SK-N-SH (cell line): ENCODE results near the gene SPTBN1. TPM values are rescaled to one million over a fixed set of nuclear protein-coding genes. Genes with fewer than 3 reads are reported as not detected.

Experiments
- CTCF ChIA-PET: fragments of 300-600, 350-600 bp; formaldehyde crosslinking; extraction: SDS; loops from one replicate; lab custom pipeline; 2021; lab: Yijun Ruan, JAX
- POLR2A ChIA-PET: fragments of 350-600 bp; sonication (Branson Sonifier 250); formaldehyde crosslinking; extraction: SDS; loops from one replicate; lab custom pipeline; 2020; ENCODE audit warnings: antibody characterized with exemption, inconsistent platforms; lab: Yijun Ruan, JAX
- DNase-seq: peaks from one replicate; pipeline ENCODE4 v3.0.0; 2012
- H2AFZ ChIP-seq: fragments of 200-600 bp; sonication (generic); 2 replicates; pipeline ENCODE4 v1.8.1; 2016; ENCODE audit warnings: antibody characterized with exemption, mild to moderate bottlenecking, low read depth
- H3F3A ChIP-seq: fragments of 200-600 bp; sonication (generic); replicated peaks from 2 replicates; pipeline ENCODE3; 2016; ENCODE audit warnings: antibody characterized with exemption, mild to moderate bottlenecking; ENCODE audit not compliant: insufficient read depth
- H3K27ac ChIP-seq, 2 experiments: fragments of 200-500 bp in 1 of 2; fragments of 200-600 bp in 1 of 2; sonication (Bioruptor generic) in 1 of 2; sonication (generic), shearing (Covaris generic) in 1 of 2; 2 replicates each; pipeline versions ENCODE4 v1.5.1 to v1.6.1; 2014 to 2016; ENCODE audit warnings: low read depth in 2 of 2, inconsistent platforms in 1 of 2, low read length in 1 of 2, mild to moderate bottlenecking in 1 of 2, mixed read lengths in 1 of 2
- H3K27me3 ChIP-seq: fragments of 200-600 bp; sonication (generic), shearing (Covaris generic); 2 replicates; pipeline ENCODE4 v1.6.1; 2016; ENCODE audit warnings: mixed run types; ENCODE audit not compliant: insufficient read depth
- H3K36me3 ChIP-seq, 2 experiments: fragments of 200-500 bp in 1 of 2; fragments of 200-600 bp in 1 of 2; sonication (Bioruptor generic) in 1 of 2; sonication (generic) in 1 of 2; replicated peaks in 1 of 2; 2 replicates each; pipeline versions ENCODE3 to v1.5.1; 2014 to 2016; ENCODE audit warnings: low read length in 1 of 2, mild to moderate bottlenecking in 1 of 2; ENCODE audit not compliant: insufficient read depth in 2 of 2, control insufficient read depth in 1 of 2
- H3K4me1 ChIP-seq, 2 experiments: fragments of 200-500 bp in 1 of 2; fragments of 200-600 bp in 1 of 2; sonication (Bioruptor generic) in 1 of 2; sonication (generic), shearing (Covaris generic) in 1 of 2; 2 replicates each; pipeline versions ENCODE4 v1.5.1 to v1.6.1; 2014 to 2016; ENCODE audit warnings: low read depth in 1 of 2, low read length in 1 of 2, mixed run types in 1 of 2; ENCODE audit not compliant: insufficient read depth in 2 of 2, control insufficient read depth in 1 of 2
- H3K4me2 ChIP-seq: fragments of 200-600 bp; sonication (generic), shearing (Covaris generic); 2 replicates; pipeline ENCODE4 v1.6.1; 2017; ENCODE audit warnings: mixed run types
- H3K4me3 ChIP-seq, 2 experiments: fragments of 200-500 bp in 1 of 2; fragments of 200-600 bp in 1 of 2; sonication (Bioruptor generic) in 1 of 2; sonication (generic), shearing (Covaris generic) in 1 of 2; 2 replicates each; pipeline versions ENCODE4 v1.5.1 to v1.8.1; 2014 to 2016; ENCODE audit warnings: low read depth in 2 of 2, inconsistent platforms in 1 of 2, low read length in 1 of 2, mild to moderate bottlenecking in 1 of 2, mixed read lengths in 1 of 2, moderate library complexity in 1 of 2
- H3K79me2 ChIP-seq: fragments of 200-600 bp; sonication (generic); 2 replicates; pipeline ENCODE4 v1.8.1; 2017; ENCODE audit warnings: mild to moderate bottlenecking; ENCODE audit not compliant: insufficient read depth
- H3K9ac ChIP-seq: fragments of 200-600 bp; sonication (generic); 2 replicates; pipeline ENCODE4 v1.6.1; 2017; ENCODE audit warnings: mixed run types
- H3K9me2 ChIP-seq: fragments of 200-600 bp; sonication (generic); 2 replicates; pipeline ENCODE4 v1.6.1; 2017; ENCODE audit warnings: mixed run types
- H3K9me3 ChIP-seq: fragments of 200-600 bp; sonication (generic); 2 replicates; pipeline ENCODE4 v1.6.1; 2017; ENCODE audit warnings: mixed run types, mild to moderate bottlenecking, moderate library complexity
- H4K20me1 ChIP-seq: fragments of 200-600 bp; sonication (generic); 2 replicates; pipeline ENCODE4 v1.6.1; 2017; ENCODE audit warnings: mild to moderate bottlenecking, mixed run types; ENCODE audit not compliant: insufficient read depth
- CHD2 ChIP-seq: fragments of 150-350 bp; IDR thresholded peaks from 2 replicates; pipeline ENCODE4 v1.6.1; 2018; ENCODE audit warnings: low read length; ENCODE audit not compliant: partially characterized antibody
- CTCF ChIP-seq: fragments of 200-600 bp; sonication (generic); IDR thresholded peaks from 2 replicates; pipeline ENCODE4 v1.6.1; 2017; ENCODE audit warnings: antibody characterized with exemption, mild to moderate bottlenecking, moderate library complexity
- ELF1 ChIP-seq: IDR thresholded peaks from 2 replicates; pipeline ENCODE4 v1.4.0; 2012
- FOSL2 ChIP-seq: IDR thresholded peaks from 2 replicates; pipeline ENCODE4 v1.4.0; 2012; ENCODE audit warnings: low read depth, mild to moderate bottlenecking, moderate library complexity, borderline replicate concordance
- FOXJ3 ChIP-seq: sonication (generic); formaldehyde crosslinking; IDR thresholded peaks from 2 replicates; pipeline ENCODE4 v1.5.1; 2020; ENCODE audit warnings: mild to moderate bottlenecking, missing genetic modification reagents
- GABPA ChIP-seq: IDR thresholded peaks from 2 replicates; pipeline ENCODE4 v1.4.0; 2012; ENCODE audit warnings: low read depth, mild to moderate bottlenecking
- MAX ChIP-seq: IDR thresholded peaks from 2 replicates; pipeline ENCODE4 v1.4.0; 2012; ENCODE audit warnings: low read depth
- MXI1 ChIP-seq: IDR thresholded peaks from 2 replicates; pipeline ENCODE4 v1.6.1; 2012; ENCODE audit warnings: mild to moderate bottlenecking, low read depth, low read length, improper control_type of control experiment
- NFIC ChIP-seq: IDR thresholded peaks from 2 replicates; pipeline ENCODE4 v1.4.0; 2012; ENCODE audit warnings: borderline replicate concordance
- NRF1 ChIP-seq: IDR thresholded peaks from 2 replicates; pipeline ENCODE4 v1.6.1; 2012; ENCODE audit warnings: low read depth, mild to moderate bottlenecking, low read length
- POLR2AphosphoS5 ChIP-seq: IDR thresholded peaks from 2 replicates; pipeline ENCODE4 v1.6.1; 2012; ENCODE audit warnings: low read depth, low read length
- RCOR1 ChIP-seq: fragments of 150-350 bp; IDR thresholded peaks from 2 replicates; pipeline ENCODE4 v1.6.1; 2017; ENCODE audit warnings: antibody characterized with exemption, low read length
- RFX5 ChIP-seq: IDR thresholded peaks from 2 replicates; pipeline ENCODE4 v1.6.1; 2012; ENCODE audit warnings: mild to moderate bottlenecking, improper control_type of control experiment, low read length
- RXRA ChIP-seq: IDR thresholded peaks from 2 replicates; pipeline ENCODE4 v1.4.0; 2012; ENCODE audit warnings: low read depth, mild to moderate bottlenecking, borderline replicate concordance
- SIN3A ChIP-seq: IDR thresholded peaks from 2 replicates; pipeline ENCODE4 v1.6.1; 2012; ENCODE audit warnings: low read depth, mild to moderate bottlenecking, low read length, moderate library complexity, borderline replicate concordance
- TCF12 ChIP-seq: IDR thresholded peaks from 2 replicates; pipeline ENCODE4 v1.4.0; 2012
- USF2 ChIP-seq: fragments of 150-350 bp; IDR thresholded peaks from 2 replicates; pipeline ENCODE4 v1.6.1; 2017; ENCODE audit warnings: antibody characterized with exemption, low read length, low read depth, borderline replicate concordance
- YY1 ChIP-seq: IDR thresholded peaks from 2 replicates; pipeline ENCODE4 v1.4.0; 2012; ENCODE audit warnings: low read depth, mild to moderate bottlenecking
- WGBS: methylation state at CpG from one replicate; pipeline ENCODE4 v1.1.6; 2017; ENCODE audit warnings: low lambda C conversion rate; 5-methylcytosine and 5-hydroxymethylcytosine counted together
- polyA plus RNA-seq, 3 experiments: library from polyadenylated mRNA; depleted of rRNA; stranded (reverse); fragments of >200 nt; gene quantifications; 2 replicates each; pipeline ENCODE4 v1.2.3, GENCODE V29; 2012

SPTBN1 gene
- polyA plus RNA-seq, 1 of the 3 experiments (the other 2 are of a cell fraction): 29.1 TPM

- DNase-seq: no peak
- H3K4me3 ChIP-seq: no peak overlapping the region
- H3K79me2 ChIP-seq: no peaks in the 10 kb centered on the region
- H3F3A ChIP-seq: peaks cover 17% of the 10 kb centered on the region
- H3K4me1 ChIP-seq: peaks cover 2 to 26% of the 10 kb centered on the region in 2 experiments; a peak in 3 of 4 replicates
- H2AFZ ChIP-seq: no peak overlapping the region
- ChIA-PET POLR2A (no interaction called here), CTCF (interaction anchor here (1.1 kb wide), 2 partner anchors 9 to 564 kb away, joined by 3 to 4 read pairs; no protein-coding TSS in a partner anchor)
- no peak for TF ChIP-seq SIN3A
- no peak for TF ChIP-seq NFIC
- no peak for TF ChIP-seq MXI1
- no peak for TF ChIP-seq ELF1
- TF ChIP-seq CHD2: no peak
- TF ChIP-seq MAX: no peak
- TF ChIP-seq FOXJ3 (CRISPR knock-in tag): no peak
- TF ChIP-seq CTCF: no peak
- TF ChIP-seq POLR2AphosphoS5: no peak
- TF ChIP-seq RFX5: no peak
- no peak for TF ChIP-seq RCOR1
- TF ChIP-seq NRF1: no peak
- no peak for TF ChIP-seq FOSL2
- no peak for TF ChIP-seq USF2
- TF ChIP-seq RXRA: no peak
- TF ChIP-seq GABPA: no peak
- TF ChIP-seq TCF12: no peak
- no peak for TF ChIP-seq YY1
- no peak overlapping the region for H3K9ac ChIP-seq
- no peaks in the 10 kb centered on the region for H3K9me3 ChIP-seq
- peaks cover 44 to 50% of the 10 kb centered on the region in 2 experiments for H3K36me3 ChIP-seq
- H3K27me3 ChIP-seq: no peaks in the 10 kb centered on the region
- WGBS: 99% methylated on average over 3 of the region's 3 CpGs
- H3K4me2 ChIP-seq: no peak overlapping the region
- no peaks in the 10 kb centered on the region for H3K9me2 ChIP-seq
- no peak overlapping the region for H3K27ac ChIP-seq
- H4K20me1 ChIP-seq: no peaks in the 10 kb centered on the region
Measured at GRCh38 chr2:54671010-54671409, 214.9 kb downstream of the SPTBN1 start.
